Trophoblast cell (in vitro differentiated cells and primary cell): ENCODE measurements around the gene TNP2.
A peak's percentile ranks its signal among the peaks of the same experiment; 100 is the strongest.

Experiments
- DNase-seq, 2 donors: peaks; one replicate each; pipeline ENCODE4 v3.0.0-alpha.2; 2016
- H2AFZ ChIP-seq: 2 replicates; pipeline ENCODE4 v1.6.1; 2013; ENCODE audit warnings: low read length, moderate library complexity, mild to moderate bottlenecking; ENCODE audit not compliant: insufficient read depth, poor library complexity
- H2AK5ac ChIP-seq: 2 replicates; pipeline ENCODE4 v1.6.1; 2013; ENCODE audit warnings: mild to moderate bottlenecking, low read length
- H2BK120ac ChIP-seq: 2 replicates; pipeline ENCODE4 v1.6.1; 2013; ENCODE audit warnings: low read length, mild to moderate bottlenecking, moderate library complexity; ENCODE audit not compliant: insufficient read depth, poor library complexity
- H2BK12ac ChIP-seq: 2 replicates; pipeline ENCODE4 v1.6.1; 2013; ENCODE audit warnings: mild to moderate bottlenecking, low read length, moderate library complexity
- H2BK5ac ChIP-seq: 2 replicates; pipeline ENCODE4 v1.6.1; 2013; ENCODE audit warnings: low read length, low read depth, moderate library complexity, mild to moderate bottlenecking; ENCODE audit not compliant: poor library complexity
- H3K14ac ChIP-seq: 2 replicates; pipeline ENCODE4 v1.6.1; 2013; ENCODE audit warnings: mild to moderate bottlenecking, low read length
- H3K18ac ChIP-seq: 2 replicates; pipeline ENCODE4 v1.6.1; 2013; ENCODE audit warnings: mild to moderate bottlenecking, low read length
- H3K23ac ChIP-seq: 2 replicates; pipeline ENCODE4 v1.6.1; 2013; ENCODE audit warnings: low read length
- H3K27ac ChIP-seq: 2 replicates; pipeline ENCODE4 v1.5.1; 2013; ENCODE audit warnings: low read depth, mild to moderate bottlenecking, inconsistent platforms, low read length, moderate library complexity
- H3K27me3 ChIP-seq: 2 replicates; pipeline ENCODE4 v1.6.1; 2013; ENCODE audit warnings: inconsistent platforms, mild to moderate bottlenecking, low read length, moderate library complexity; ENCODE audit not compliant: insufficient read depth
- H3K36me3 ChIP-seq, 2 experiments: 1 replicate in 1 of 2; 2 replicates in 1 of 2; pipeline ENCODE4 v1.6.1; 2013; ENCODE audit warnings: low read length in 2 of 2, mild to moderate bottlenecking in 2 of 2, moderate library complexity in 1 of 2; ENCODE audit not compliant: insufficient read depth in 2 of 2, control insufficient read depth in 1 of 2
- H3K4ac ChIP-seq: 2 replicates; pipeline ENCODE4 v1.6.1; 2013; ENCODE audit warnings: low read depth, mild to moderate bottlenecking, low read length, moderate library complexity
- H3K4me1 ChIP-seq, 2 experiments: 1 replicate in 1 of 2; 2 replicates in 1 of 2; pipeline ENCODE4 v1.6.1; 2013; ENCODE audit warnings: low read length in 2 of 2, mild to moderate bottlenecking in 2 of 2, moderate library complexity in 1 of 2; ENCODE audit not compliant: insufficient read depth in 2 of 2, control insufficient read depth in 1 of 2
- H3K4me2 ChIP-seq: 2 replicates; pipeline ENCODE4 v1.6.1; 2013; ENCODE audit warnings: inconsistent platforms, mild to moderate bottlenecking, low read length, moderate library complexity
- H3K4me3 ChIP-seq: 2 replicates; pipeline ENCODE4 v1.5.1; 2013; ENCODE audit warnings: mild to moderate bottlenecking, low read depth, low read length, inconsistent platforms
- H3K79me1 ChIP-seq: one replicate; pipeline ENCODE4 v1.6.1; 2013; ENCODE audit warnings: low read length
- H3K79me2 ChIP-seq: 2 replicates; pipeline ENCODE4 v1.6.1; 2013; ENCODE audit warnings: low read length, mild to moderate bottlenecking; ENCODE audit not compliant: control insufficient read depth, insufficient read depth, poor library complexity
- H3K9ac ChIP-seq: 2 replicates; pipeline ENCODE4 v1.6.1; 2013; ENCODE audit warnings: mild to moderate bottlenecking, low read length
- H3K9me3 ChIP-seq: 2 replicates; pipeline ENCODE4 v1.6.1; 2013; ENCODE audit warnings: low read depth, mild to moderate bottlenecking, control low read depth, inconsistent platforms, low read length; ENCODE audit not compliant: insufficient read depth
- H4K12ac ChIP-seq: 2 replicates; pipeline ENCODE4 v1.6.1; 2013; ENCODE audit warnings: low read depth, mild to moderate bottlenecking, low read length, moderate library complexity
- H4K8ac ChIP-seq: 2 replicates; pipeline ENCODE4 v1.6.1; 2013; ENCODE audit warnings: low read depth, mild to moderate bottlenecking, low read length, moderate library complexity
- H4K91ac ChIP-seq: one replicate; pipeline ENCODE4 v1.6.1; 2013; ENCODE audit warnings: low read depth, mild to moderate bottlenecking, low read length, moderate library complexity
- WGBS: extraction: QIAGEN DNeasy Blood & Tissue Kit; methylation state at CpG from one replicate; pipeline ENCODE4 v1.1.7; 2013; ENCODE audit warnings: missing lambda C conversion rate; ENCODE audit not compliant: insufficient read length, insufficient coverage; ENCODE audit errors: extremely low coverage; 5-methylcytosine and 5-hydroxymethylcytosine counted together

The TNP2 gene

DNA sequence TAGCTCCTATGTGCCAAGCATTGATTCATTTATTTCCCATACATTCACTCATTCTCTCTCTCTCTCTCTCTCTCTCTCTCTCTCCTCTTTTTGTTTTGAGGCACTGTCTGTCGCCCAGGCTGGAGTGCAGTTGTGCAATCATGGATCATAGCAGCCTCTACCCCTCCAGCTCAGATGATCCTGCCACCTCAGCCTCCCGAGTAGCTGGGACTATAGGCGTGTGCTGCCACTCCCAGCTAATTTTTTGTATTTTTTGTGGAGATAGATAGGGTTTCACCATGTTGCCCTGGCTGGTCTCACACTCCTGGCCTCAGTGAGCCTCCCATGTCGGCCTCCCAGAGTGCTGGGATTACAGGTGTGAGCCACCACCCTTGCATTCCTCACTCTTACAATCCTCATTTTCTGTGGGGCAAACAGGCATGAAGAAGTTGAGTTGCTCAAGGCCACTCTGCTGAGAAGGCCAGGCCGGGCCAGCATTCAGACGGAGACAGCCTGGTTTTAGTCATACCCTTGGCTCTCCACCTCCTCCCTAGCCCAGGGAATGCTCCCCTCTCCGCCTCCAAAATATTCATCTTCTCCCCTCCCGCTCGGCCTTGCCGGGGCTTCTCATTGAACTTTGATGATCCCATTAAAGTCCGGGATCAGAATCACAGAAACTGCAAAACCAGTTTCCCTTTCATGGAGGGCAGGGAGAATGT lies 7.9 kb upstream of the TNP2 start:
- Histone ChIP-seq H3K4me1 (peaks cover 0 to 5% of the 10 kb centered on the region in 2 experiments), H3K9me3 (no peaks in the 10 kb centered on the region), H2AK5ac (no peak overlapping the region), H2AFZ (no peak overlapping the region), H2BK120ac (no peak overlapping the region), H3K4ac (no peak overlapping the region), H3K79me2 (no peaks in the 10 kb centered on the region), H4K12ac (no peak overlapping the region), H3K27me3 (no peaks in the 10 kb centered on the region), H3K4me3 (no peak overlapping the region), H3K18ac (no peak overlapping the region), H3K23ac (no peak overlapping the region), H4K8ac (no peak overlapping the region), H3K79me1 (no peaks in the 10 kb centered on the region), H4K91ac (no peak overlapping the region), H2BK5ac (no peak overlapping the region), H2BK12ac (no peak overlapping the region), H3K14ac (no peak overlapping the region), H3K27ac (no peak overlapping the region), H3K4me2 (no peak overlapping the region), H3K36me3 (no peaks in the 10 kb centered on the region), H3K9ac (no peak overlapping the region)
- WGBS = no CpG with 5 or more reads among the region's 11 CpGs
- DNase-seq = peak; percentile 33 to 60

DNA sequence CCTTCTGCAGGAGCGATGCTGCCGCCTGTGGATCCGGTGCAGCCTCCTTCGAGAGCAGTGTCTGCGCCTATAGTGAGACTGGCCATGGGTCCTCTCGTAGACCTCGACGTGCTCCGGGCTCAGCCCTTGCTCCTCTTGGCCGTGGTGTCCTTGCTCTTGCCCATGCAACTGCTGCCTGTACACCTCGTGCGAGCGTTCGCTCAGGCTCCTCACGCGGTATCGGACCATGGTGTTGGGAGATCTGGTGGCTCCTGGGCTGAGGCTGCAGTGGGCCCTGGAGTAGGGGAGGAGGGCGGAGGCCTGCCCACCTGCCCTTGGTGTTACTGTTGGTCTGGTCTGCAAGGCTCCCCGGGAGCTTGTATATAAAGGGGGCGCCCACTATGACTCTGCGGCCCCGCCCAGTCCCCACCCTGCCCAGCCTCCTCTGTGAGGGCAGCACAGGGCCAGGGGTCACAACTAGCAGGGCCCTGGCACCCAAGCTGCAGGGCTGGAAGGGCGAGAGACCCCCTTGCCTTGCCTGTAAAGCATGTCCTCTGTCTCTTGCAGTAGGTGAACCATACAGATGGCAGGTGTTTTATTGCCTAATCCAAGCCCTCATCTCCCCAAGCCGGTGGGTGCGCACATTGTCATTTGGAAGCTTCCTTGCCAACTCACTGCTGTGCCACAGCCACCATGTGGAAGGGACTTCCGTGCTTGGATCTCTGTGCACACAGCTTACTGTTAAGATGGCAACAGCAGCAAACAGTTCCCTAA lies 7.2 kb upstream of the TNP2 start, which contains the start of gene PRM2:
TSS of gene PRM2 (minus strand) at position 338 of the 753 bp plus-strand sequence. CDS start at position 228, 110 bp downstream.
- H3K4ac ChIP-seq = no peak within 1 kb of the TSS
- peak in 1 of 2 donors; percentile 19 for DNase-seq
- H3K23ac ChIP-seq = no peak within 1 kb of the TSS
- no peak within 1 kb of the TSS for H3K9ac ChIP-seq
- no CpG with 5 or more reads among the region's 26 CpGs for WGBS
- no peak within 1 kb of the TSS for H4K8ac ChIP-seq
- H4K91ac ChIP-seq = no peak within 1 kb of the TSS
- no peak within 1 kb of the TSS for H2BK120ac ChIP-seq
- no peak within 1 kb of the TSS for H3K14ac ChIP-seq
- H3K9me3 ChIP-seq = peaks cover 2% of the 10 kb centered on the region
- no peaks in the 10 kb centered on the region for H3K36me3 ChIP-seq
- no peaks in the 10 kb centered on the region for H3K27me3 ChIP-seq
- peak within 1 kb of the TSS; percentile 26 for H3K4me3 ChIP-seq
- no peaks in the 10 kb centered on the region for H3K79me1 ChIP-seq
- no peak within 1 kb of the TSS for H4K12ac ChIP-seq
- H2BK5ac ChIP-seq = no peak within 1 kb of the TSS
- no peak within 1 kb of the TSS for H2AK5ac ChIP-seq
- H3K27ac ChIP-seq = no peak within 1 kb of the TSS
- no peak within 1 kb of the TSS for H2BK12ac ChIP-seq
- H3K4me2 ChIP-seq = no peak within 1 kb of the TSS
- no peak within 1 kb of the TSS for H2AFZ ChIP-seq
- H3K4me1 ChIP-seq = peaks cover 0 to 5% of the 10 kb centered on the region in 2 experiments
- H3K79me2 ChIP-seq = no peaks in the 10 kb centered on the region
- no peak within 1 kb of the TSS for H3K18ac ChIP-seq

DNA sequence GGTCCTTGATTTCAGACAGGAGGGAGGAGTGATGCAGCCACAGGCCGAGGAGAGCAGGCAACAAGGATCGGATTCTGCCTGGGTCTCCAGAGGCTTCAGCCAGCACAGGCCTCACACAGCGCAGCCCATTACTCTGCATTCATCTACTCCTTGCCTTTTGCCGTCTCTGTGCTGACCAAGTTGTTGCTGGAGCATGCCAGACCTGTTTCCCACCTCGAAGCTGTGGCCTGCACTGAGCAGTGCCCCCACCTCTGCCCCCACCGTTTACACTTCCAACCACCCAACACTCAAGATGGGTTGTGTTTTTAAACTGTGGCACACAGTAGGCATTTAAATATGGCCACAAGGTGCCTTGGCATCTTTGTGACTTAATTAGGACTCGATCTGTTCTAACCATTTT lies 5.8 kb upstream of the TNP2 start:
- H2BK120ac ChIP-seq = no peak overlapping the region
- H2BK12ac ChIP-seq = no peak overlapping the region
- H4K12ac ChIP-seq = no peak overlapping the region
- no peak overlapping the region for H2BK5ac ChIP-seq
- H3K9me3 ChIP-seq = peaks cover 2% of the 10 kb centered on the region
- no peaks in the 10 kb centered on the region for H3K79me2 ChIP-seq
- H3K27me3 ChIP-seq = no peaks in the 10 kb centered on the region
- H4K8ac ChIP-seq = no peak overlapping the region
- H3K4me2 ChIP-seq = no peak overlapping the region
- no peak overlapping the region for H3K18ac ChIP-seq
- peaks cover 0 to 5% of the 10 kb centered on the region in 2 experiments for H3K4me1 ChIP-seq
- no peaks in the 10 kb centered on the region for H3K36me3 ChIP-seq
- no peak overlapping the region for H2AFZ ChIP-seq
- WGBS = no CpG with 5 or more reads among the region's 7 CpGs
- no peak overlapping the region for H3K4me3 ChIP-seq
- H4K91ac ChIP-seq = no peak overlapping the region
- H3K79me1 ChIP-seq = no peaks in the 10 kb centered on the region
- H3K27ac ChIP-seq = no peak overlapping the region
- H3K23ac ChIP-seq = no peak overlapping the region
- no peak overlapping the region for H3K14ac ChIP-seq
- H3K4ac ChIP-seq = no peak overlapping the region
- no peak for DNase-seq
- H2AK5ac ChIP-seq = no peak overlapping the region
- no peak overlapping the region for H3K9ac ChIP-seq

GRCh38 chr16:11273721-11274324 lies 4.7 kb upstream of the TNP2 start:
- Histone ChIP-seq H4K8ac (no peak overlapping the region), H3K23ac (no peak overlapping the region), H3K4me3 (no peak overlapping the region), H3K9me3 (peaks cover 2% of the 10 kb centered on the region), H4K91ac (no peak overlapping the region), H2BK120ac (no peak overlapping the region), H3K27ac (no peak overlapping the region), H3K18ac (no peak overlapping the region), H3K27me3 (no peaks in the 10 kb centered on the region), H3K9ac (no peak overlapping the region), H2BK12ac (no peak overlapping the region), H2AK5ac (no peak overlapping the region), H3K4me2 (no peak overlapping the region), H4K12ac (no peak overlapping the region), H3K79me2 (no peaks in the 10 kb centered on the region), H3K79me1 (no peaks in the 10 kb centered on the region), H2AFZ (no peak overlapping the region), H3K4ac (no peak overlapping the region), H3K4me1 (peaks cover 0 to 5% of the 10 kb centered on the region in 2 experiments), H3K36me3 (no peaks in the 10 kb centered on the region), H3K14ac (no peak overlapping the region), H2BK5ac (no peak overlapping the region)
- no CpG with 5 or more reads among the region's 3 CpGs for WGBS
- DNase-seq = no peak
